Left lung (tissue), 10 donors: ENCODE results near the gene STON1. TPM values are rescaled to one million over a fixed set of nuclear protein-coding genes. Genes with fewer than 3 reads are reported as not detected.

Experiments
- ATAC-seq: fragments of 200-7000 bp; cut with Tn5 transposase; one replicate; pipeline ENCODE4 v1.9.1; 2020; ENCODE audit warnings: moderate library complexity
- DNase-seq, 4 donors: peaks; one replicate each; pipeline ENCODE4 v3.0.0-alpha.2; 2013 to 2020
- H3K27ac ChIP-seq, 2 donors: fragments of 200-600 bp; sonication (generic) in 1 of 2; one replicate each; pipeline versions ENCODE4 v1.5.0 to v1.8.0; 2020 to 2021
- H3K27me3 ChIP-seq, 2 donors: fragments of 200-600 bp; sonication (generic) in 1 of 2; one replicate each; pipeline versions ENCODE4 v1.5.0 to v1.8.0; 2020 to 2021
- H3K36me3 ChIP-seq, 2 donors: fragments of 200-600 bp; sonication (generic) in 1 of 2; one replicate each; pipeline versions ENCODE4 v1.5.0 to v1.8.0; 2020 to 2021
- H3K4me1 ChIP-seq, 2 donors: fragments of 200-600 bp; one replicate each; pipeline ENCODE4 v1.8.0; 2021
- H3K4me3 ChIP-seq, 2 donors: fragments of 200-600 bp; sonication (generic) in 1 of 2; one replicate each; pipeline versions ENCODE4 v1.5.0 to v1.8.0; 2020 to 2021; ENCODE audit warnings: mild to moderate bottlenecking in 1 of 2
- H3K9me3 ChIP-seq, 2 donors: fragments of 200-600 bp; sonication (generic) in 1 of 2; one replicate each; pipeline versions ENCODE4 v1.5.0 to v1.8.0; 2020 to 2021
- intact Hi-C, 2 donors: fragments of 100-400 bp; cut with DNase I; formaldehyde crosslinking; loops; one replicate each; pipeline versions ENCODE4 v1.11.2 to v1.14.2; 2022
- polyA plus RNA-seq, 6 donors: library from polyadenylated mRNA; unstranded; fragments of 120-200 nt; gene quantifications; one replicate each; pipeline ENCODE4 v1.2.1, GENCODE V29; 2013; ENCODE audit not compliant: insufficient read length in 6 of 6
- total RNA-seq, 2 donors: library from RNA; stranded (reverse); fragmentation: NEBNext Ultra II Directional; extraction: Animal tissue kit (Norgen Biotek cat#: 25700); gene quantifications; one replicate each; pipeline ENCODE4 v1.2.1, GENCODE V29; 2021
- TF ChIP-seq, protein P1 (sequence below), 2 donors: fragments of 200-600 bp; sonication (generic) in 1 of 2; IDR thresholded peaks; one replicate each; pipeline versions ENCODE4 v1.5.0 to v1.8.0; 2021; ENCODE audit warnings: antibody characterized with exemption in 2 of 2
- donor health status: DM: no; HTN: yes; CAD: no.
- donor health status: DM: no; HTN: no; CAD: no.

Gene STON1
- total and polyA plus RNA-seq, 8 donors = 12.4 to 24.3 (median 19.2) TPM

GRCh38 chr2:48600204-48600813, 70.4 kb downstream of the STON1 start:
- ATAC-seq = peak; percentile 88

DNA sequence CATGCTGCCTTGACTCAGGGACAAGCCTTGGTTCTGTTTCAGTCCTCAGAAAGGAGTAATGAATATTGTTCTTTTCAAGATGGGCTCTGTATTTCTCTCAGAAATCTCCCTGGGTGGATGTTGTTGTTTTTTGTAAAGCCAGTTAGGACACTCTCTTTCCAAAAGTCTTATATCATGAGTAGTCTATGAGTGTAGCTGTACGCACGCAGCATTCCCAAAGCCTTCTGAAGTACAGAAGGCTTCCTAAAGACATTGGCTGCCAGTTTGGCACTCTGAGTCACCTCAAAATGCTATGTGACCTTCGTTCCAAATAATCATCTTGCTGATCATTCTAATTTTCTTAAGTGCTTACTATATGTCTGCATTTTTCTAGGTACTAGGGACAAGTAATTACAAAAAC, 71.0 kb downstream of the STON1 start:
- intact Hi-C loops = loop anchor here in 1 of 2 donors (10.0 kb wide), 1 partner anchor 344 kb away; no protein-coding TSS in a partner anchor
- DNase-seq (no peak), ATAC-seq (peak; percentile 8)
- Histone ChIP-seq H3K9me3 (no peaks in the 10 kb centered on the region), H3K4me3 (no peak overlapping the region), H3K36me3 (no peaks in the 10 kb centered on the region), H3K4me1 (no peaks in the 10 kb centered on the region), H3K27ac (no peak overlapping the region), H3K27me3 (no peaks in the 10 kb centered on the region)
- TF ChIP-seq, protein P1, sequence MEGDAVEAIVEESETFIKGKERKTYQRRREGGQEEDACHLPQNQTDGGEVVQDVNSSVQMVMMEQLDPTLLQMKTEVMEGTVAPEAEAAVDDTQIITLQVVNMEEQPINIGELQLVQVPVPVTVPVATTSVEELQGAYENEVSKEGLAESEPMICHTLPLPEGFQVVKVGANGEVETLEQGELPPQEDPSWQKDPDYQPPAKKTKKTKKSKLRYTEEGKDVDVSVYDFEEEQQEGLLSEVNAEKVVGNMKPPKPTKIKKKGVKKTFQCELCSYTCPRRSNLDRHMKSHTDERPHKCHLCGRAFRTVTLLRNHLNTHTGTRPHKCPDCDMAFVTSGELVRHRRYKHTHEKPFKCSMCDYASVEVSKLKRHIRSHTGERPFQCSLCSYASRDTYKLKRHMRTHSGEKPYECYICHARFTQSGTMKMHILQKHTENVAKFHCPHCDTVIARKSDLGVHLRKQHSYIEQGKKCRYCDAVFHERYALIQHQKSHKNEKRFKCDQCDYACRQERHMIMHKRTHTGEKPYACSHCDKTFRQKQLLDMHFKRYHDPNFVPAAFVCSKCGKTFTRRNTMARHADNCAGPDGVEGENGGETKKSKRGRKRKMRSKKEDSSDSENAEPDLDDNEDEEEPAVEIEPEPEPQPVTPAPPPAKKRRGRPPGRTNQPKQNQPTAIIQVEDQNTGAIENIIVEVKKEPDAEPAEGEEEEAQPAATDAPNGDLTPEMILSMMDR (IDR thresholded peaks at IDR 0.05) = no peak

More at GRCh38 chr2:48600204-48600813, 70.4 kb downstream of the STON1 start:
- Histone ChIP-seq H3K27me3 (no peaks in the 10 kb centered on the region), H3K36me3 (no peaks in the 10 kb centered on the region), H3K27ac (no peak overlapping the region), H3K9me3 (no peaks in the 10 kb centered on the region), H3K4me1 (no peaks in the 10 kb centered on the region), H3K4me3 (no peak overlapping the region)
- DNase-seq = peak in 2 of 4 donors; percentile 49 to 59
- intact Hi-C loops = loop anchor here in 1 of 2 donors (10.0 kb wide), 1 partner anchor 344 kb away; no protein-coding TSS in a partner anchor
- TF ChIP-seq, protein P1 (IDR thresholded peaks at IDR 0.05) = peak; percentile 48 to 68

- DNase-seq (peak in 1 of 4 donors; percentile 17), ATAC-seq (peak; percentile 92)
- no peaks in the 10 kb centered on the region for H3K4me1 ChIP-seq
- H3K4me3 ChIP-seq = no peak overlapping the region
- intact Hi-C loops = loop anchor here in 1 of 2 donors (10.0 kb wide), 1 partner anchor 343 kb away; no protein-coding TSS in a partner anchor
- H3K27ac ChIP-seq = no peak overlapping the region
- H3K36me3 ChIP-seq = no peaks in the 10 kb centered on the region
- H3K27me3 ChIP-seq = no peaks in the 10 kb centered on the region
- TF ChIP-seq, protein P1 (IDR thresholded peaks at IDR 0.05) = no peak
- no peaks in the 10 kb centered on the region for H3K9me3 ChIP-seq
Measured at GRCh38 chr2:48601349-48601748, 71.4 kb downstream of the STON1 start.

GRCh38 chr2:48605482-48606175, 75.7 kb downstream of the STON1 start:
- Histone ChIP-seq H3K4me3 (no peak overlapping the region), H3K9me3 (no peaks in the 10 kb centered on the region), H3K4me1 (no peaks in the 10 kb centered on the region), H3K27ac (no peak overlapping the region), H3K27me3 (no peaks in the 10 kb centered on the region), H3K36me3 (no peaks in the 10 kb centered on the region)
- intact Hi-C loops = loop anchor here in 1 of 2 donors (10.0 kb wide), 1 partner anchor 339 kb away; no protein-coding TSS in a partner anchor
- ATAC-seq = no peak
- DNase-seq = no peak
- TF ChIP-seq, protein P1 (IDR thresholded peaks at IDR 0.05) = no peak
